Measurements from ENCODE around the gene DAAM1. TPM values are rescaled to one million over a fixed set of nuclear protein-coding genes. Genes with fewer than 3 reads are reported as not detected.

DAAM1 gene
- total and polyA plus RNA-seq, 2 donors from 2014 or later: 5.3 to 47.8 TPM

GRCh38 chr14:59328454-59328853 is 140.0 kb downstream of the DAAM1 start:
- DNase-seq: no peak
- H3K4me1 ChIP-seq (ENCODE audit: control insufficient read depth in 2 of 3, insufficient read depth in 2 of 3, low read depth in 1 of 3, low read length in 3 of 3): peaks cover 0 to 3% (median 3%) of the 10 kb centered on the region in 3 donors
- H3K36me3 ChIP-seq (ENCODE audit: control insufficient read depth in 2 of 3, insufficient read depth in 3 of 3, low read length in 3 of 3): peaks cover 4 to 47% (median 5%) of the 10 kb centered on the region in 3 donors
- no peaks in the 10 kb centered on the region for H3K27me3 ChIP-seq (ENCODE audit: control insufficient read depth, insufficient read depth, low read length)
- no peak overlapping the region for H3K27ac ChIP-seq (ENCODE audit: low read depth in 2 of 2, low read length in 2 of 2)
- no peaks in the 10 kb centered on the region for H3K9me3 ChIP-seq (ENCODE audit: control insufficient read depth in 2 of 3, insufficient read depth in 1 of 3, low read length in 3 of 3)
- FAIRE-seq: no peak
- no peak overlapping the region for H3K4me3 ChIP-seq (ENCODE audit: low read length in 3 of 3)
- TF ChIP-seq, protein P1, sequence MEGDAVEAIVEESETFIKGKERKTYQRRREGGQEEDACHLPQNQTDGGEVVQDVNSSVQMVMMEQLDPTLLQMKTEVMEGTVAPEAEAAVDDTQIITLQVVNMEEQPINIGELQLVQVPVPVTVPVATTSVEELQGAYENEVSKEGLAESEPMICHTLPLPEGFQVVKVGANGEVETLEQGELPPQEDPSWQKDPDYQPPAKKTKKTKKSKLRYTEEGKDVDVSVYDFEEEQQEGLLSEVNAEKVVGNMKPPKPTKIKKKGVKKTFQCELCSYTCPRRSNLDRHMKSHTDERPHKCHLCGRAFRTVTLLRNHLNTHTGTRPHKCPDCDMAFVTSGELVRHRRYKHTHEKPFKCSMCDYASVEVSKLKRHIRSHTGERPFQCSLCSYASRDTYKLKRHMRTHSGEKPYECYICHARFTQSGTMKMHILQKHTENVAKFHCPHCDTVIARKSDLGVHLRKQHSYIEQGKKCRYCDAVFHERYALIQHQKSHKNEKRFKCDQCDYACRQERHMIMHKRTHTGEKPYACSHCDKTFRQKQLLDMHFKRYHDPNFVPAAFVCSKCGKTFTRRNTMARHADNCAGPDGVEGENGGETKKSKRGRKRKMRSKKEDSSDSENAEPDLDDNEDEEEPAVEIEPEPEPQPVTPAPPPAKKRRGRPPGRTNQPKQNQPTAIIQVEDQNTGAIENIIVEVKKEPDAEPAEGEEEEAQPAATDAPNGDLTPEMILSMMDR (IDR thresholded peaks at IDR 0.05; ENCODE audit: borderline replicate concordance, extremely low read depth, insufficient read depth): no peak
- no peak overlapping the region for H3K9ac ChIP-seq (ENCODE audit: low read length in 3 of 3)
- intact Hi-C loops (cut with DNase I): no loop called here

- TF ChIP-seq, protein P1 (IDR thresholded peaks at IDR 0.05; ENCODE audit: borderline replicate concordance, extremely low read depth, insufficient read depth): no peak
- no peak overlapping the region for H3K27ac ChIP-seq (ENCODE audit: low read depth in 2 of 2, low read length in 2 of 2)
- intact Hi-C loops (cut with DNase I): no loop called here
- no peaks in the 10 kb centered on the region for H3K27me3 ChIP-seq (ENCODE audit: control insufficient read depth, insufficient read depth, low read length)
- no peak for FAIRE-seq
- peaks cover 0 to 8% (median 6%) of the 10 kb centered on the region in 3 donors for H3K4me1 ChIP-seq (ENCODE audit: control insufficient read depth in 2 of 3, insufficient read depth in 2 of 3, low read depth in 1 of 3, low read length in 3 of 3)
- peak in 1 of 5 donors; percentile 60 for DNase-seq
- H3K36me3 ChIP-seq (ENCODE audit: control insufficient read depth in 2 of 3, insufficient read depth in 3 of 3, low read length in 3 of 3): peaks cover 2 to 47% (median 5%) of the 10 kb centered on the region in 3 donors
- H3K4me3 ChIP-seq (ENCODE audit: low read length in 3 of 3): no peak overlapping the region
- no peaks in the 10 kb centered on the region for H3K9me3 ChIP-seq (ENCODE audit: control insufficient read depth in 2 of 3, insufficient read depth in 1 of 3, low read length in 3 of 3)
- H3K9ac ChIP-seq (ENCODE audit: low read length in 3 of 3): no peak overlapping the region
Observed at GRCh38 chr14:59330455-59330854, 142.0 kb downstream of the DAAM1 start.

DNA sequence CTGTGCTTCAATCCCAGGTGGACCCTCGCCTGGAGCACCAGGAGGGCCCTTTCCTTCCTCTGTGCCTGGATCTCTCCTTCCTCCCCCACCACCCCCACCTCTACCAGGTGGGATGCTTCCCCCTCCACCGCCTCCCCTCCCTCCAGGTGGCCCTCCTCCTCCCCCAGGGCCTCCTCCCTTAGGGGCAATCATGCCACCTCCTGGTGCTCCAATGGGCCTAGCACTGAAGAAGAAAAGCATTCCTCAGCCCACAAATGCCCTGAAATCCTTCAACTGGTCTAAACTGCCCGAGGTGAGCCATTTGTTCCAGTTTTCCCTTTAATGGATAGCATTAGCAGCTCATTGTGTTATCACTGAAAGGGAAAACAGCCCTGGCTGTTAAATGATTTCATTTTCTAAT is 142.8 kb downstream of the DAAM1 start:
- FAIRE-seq (no peak), DNase-seq (no peak)
- peaks cover 2 to 41% (median 5%) of the 10 kb centered on the region in 3 donors for H3K36me3 ChIP-seq (ENCODE audit: control insufficient read depth in 2 of 3, insufficient read depth in 3 of 3, low read length in 3 of 3)
- H3K9me3 ChIP-seq (ENCODE audit: control insufficient read depth in 2 of 3, insufficient read depth in 1 of 3, low read length in 3 of 3): no peaks in the 10 kb centered on the region
- intact Hi-C loops (cut with DNase I): no loop called here
- peaks cover 0 to 9% (median 6%) of the 10 kb centered on the region in 3 donors for H3K4me1 ChIP-seq (ENCODE audit: control insufficient read depth in 2 of 3, insufficient read depth in 2 of 3, low read depth in 1 of 3, low read length in 3 of 3)
- no peak overlapping the region for H3K9ac ChIP-seq (ENCODE audit: low read length in 3 of 3)
- no peaks in the 10 kb centered on the region for H3K27me3 ChIP-seq (ENCODE audit: control insufficient read depth, insufficient read depth, low read length)
- TF ChIP-seq, protein P1 (IDR thresholded peaks at IDR 0.05; ENCODE audit: borderline replicate concordance, extremely low read depth, insufficient read depth): no peak
- no peak overlapping the region for H3K27ac ChIP-seq (ENCODE audit: low read depth in 2 of 2, low read length in 2 of 2)
- no peak overlapping the region for H3K4me3 ChIP-seq (ENCODE audit: low read length in 3 of 3)

DNA sequence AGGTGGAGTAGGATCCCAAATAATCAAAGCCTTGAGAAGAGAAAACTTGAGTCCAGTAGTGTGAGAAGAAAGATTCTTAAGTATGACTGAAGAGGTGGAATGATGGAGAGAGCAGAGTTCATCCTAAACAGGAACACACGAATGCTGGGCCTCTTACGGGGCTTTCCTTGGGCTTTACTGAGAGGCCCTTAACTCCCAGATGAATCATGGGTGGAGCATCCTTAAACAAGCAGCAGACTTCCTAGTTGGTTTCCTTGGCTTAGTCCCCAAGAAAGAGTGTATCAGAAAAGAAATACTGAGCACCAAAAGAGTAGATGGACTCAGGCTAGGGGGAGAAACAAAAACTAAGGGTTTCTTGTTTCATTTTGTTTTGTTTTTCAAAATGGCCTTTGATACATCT is 144.3 kb downstream of the DAAM1 start:
- H3K9ac ChIP-seq (ENCODE audit: low read length in 3 of 3): no peak overlapping the region
- peaks cover 0 to 29% (median 5%) of the 10 kb centered on the region in 3 donors for H3K36me3 ChIP-seq (ENCODE audit: control insufficient read depth in 2 of 3, insufficient read depth in 3 of 3, low read length in 3 of 3)
- FAIRE-seq: no peak
- intact Hi-C loops (cut with DNase I): no loop called here
- H3K27ac ChIP-seq (ENCODE audit: low read depth in 2 of 2, low read length in 2 of 2): no peak overlapping the region
- no peaks in the 10 kb centered on the region for H3K9me3 ChIP-seq (ENCODE audit: control insufficient read depth in 2 of 3, insufficient read depth in 1 of 3, low read length in 3 of 3)
- no peaks in the 10 kb centered on the region for H3K27me3 ChIP-seq (ENCODE audit: control insufficient read depth, insufficient read depth, low read length)
- no peak overlapping the region for H3K4me3 ChIP-seq (ENCODE audit: low read length in 3 of 3)
- no peak for DNase-seq
- TF ChIP-seq, protein P1 (IDR thresholded peaks at IDR 0.05; ENCODE audit: borderline replicate concordance, extremely low read depth, insufficient read depth): no peak
- H3K4me1 ChIP-seq (ENCODE audit: control insufficient read depth in 2 of 3, insufficient read depth in 2 of 3, low read depth in 1 of 3, low read length in 3 of 3): peaks cover 0 to 19% (median 12%) of the 10 kb centered on the region in 3 donors
